GM21526 (cell line): ENCODE results near the gene SFRP2.
A peak's percentile ranks its signal among the peaks of the same experiment; 100 is the strongest.

ENCODE experiments used
- ATAC-seq: cut with Tn5 transposase; IDR thresholded peaks from one replicate; pipeline ENCODE4 v1.9.1; 2021; ENCODE audit warnings: moderate library complexity; ENCODE audit not compliant: unreplicated experiment, low FRiP score

Gene SFRP2

GRCh38 chr4:153788413-153789276 lies at the start of gene SFRP2:
SFRP2 (minus strand) TSS chr4:153789083; CDS start chr4:153788835, 248 bp downstream.
- no peak for ATAC-seq

GRCh38 chr4:153838564-153838963 lies 49.7 kb upstream of the SFRP2 start:
- no peak for ATAC-seq

GRCh38 chr4:153834901-153835300 lies 46.0 kb upstream of the SFRP2 start:
- ATAC-seq = no peak

GRCh38 chr4:153832720-153833287 lies 43.9 kb upstream of the SFRP2 start:
- ATAC-seq = no peak

GRCh38 chr4:153832054-153832453 lies 43.2 kb upstream of the SFRP2 start:
- no peak for ATAC-seq

GRCh38 chr4:153831245-153831644 lies 42.4 kb upstream of the SFRP2 start:
- no peak for ATAC-seq

GRCh38 chr4:153825691-153826090 lies 36.8 kb upstream of the SFRP2 start:
- no peak for ATAC-seq

GRCh38 chr4:153825126-153825525 lies 36.2 kb upstream of the SFRP2 start:
- ATAC-seq = no peak

- ATAC-seq = no peak
Measured at GRCh38 chr4:153824501-153824900, 35.6 kb upstream of the SFRP2 start.

- ATAC-seq = no peak
Measured at GRCh38 chr4:153823483-153823882, 34.6 kb upstream of the SFRP2 start.

- no peak for ATAC-seq
Measured at GRCh38 chr4:153822316-153822715, 33.4 kb upstream of the SFRP2 start.

- no peak for ATAC-seq
Measured at GRCh38 chr4:153817466-153817865, 28.6 kb upstream of the SFRP2 start.

GRCh38 chr4:153816542-153816941 lies 27.7 kb upstream of the SFRP2 start:
- ATAC-seq = no peak

GRCh38 chr4:153814789-153815188 lies 25.9 kb upstream of the SFRP2 start:
- ATAC-seq = no peak

GRCh38 chr4:153809916-153810810 lies 21.3 kb upstream of the SFRP2 start:
- ATAC-seq = peak; percentile 64

- ATAC-seq = no peak
Measured at GRCh38 chr4:153809307-153809706, 20.4 kb upstream of the SFRP2 start.

GRCh38 chr4:153808175-153808574 lies 19.3 kb upstream of the SFRP2 start:
- ATAC-seq = no peak

- ATAC-seq = no peak
Measured at GRCh38 chr4:153806073-153806472, 17.2 kb upstream of the SFRP2 start.

- no peak for ATAC-seq
Measured at GRCh38 chr4:153804722-153805121, 15.8 kb upstream of the SFRP2 start.

- ATAC-seq = no peak
Measured at GRCh38 chr4:153799694-153800074, 10.8 kb upstream of the SFRP2 start.
